Measurements from ENCODE around the gene ACSL1. TPM values are rescaled to one million over a fixed set of nuclear protein-coding genes. Genes with fewer than 3 reads are reported as not detected.

Gene ACSL1
- total and polyA plus RNA-seq, 9 of the 15 experiments (the other 6 are each of a cell fraction or from before 2014, with no cell fraction given): 6.7 to 24.1 (median 15.0) TPM

DNA sequence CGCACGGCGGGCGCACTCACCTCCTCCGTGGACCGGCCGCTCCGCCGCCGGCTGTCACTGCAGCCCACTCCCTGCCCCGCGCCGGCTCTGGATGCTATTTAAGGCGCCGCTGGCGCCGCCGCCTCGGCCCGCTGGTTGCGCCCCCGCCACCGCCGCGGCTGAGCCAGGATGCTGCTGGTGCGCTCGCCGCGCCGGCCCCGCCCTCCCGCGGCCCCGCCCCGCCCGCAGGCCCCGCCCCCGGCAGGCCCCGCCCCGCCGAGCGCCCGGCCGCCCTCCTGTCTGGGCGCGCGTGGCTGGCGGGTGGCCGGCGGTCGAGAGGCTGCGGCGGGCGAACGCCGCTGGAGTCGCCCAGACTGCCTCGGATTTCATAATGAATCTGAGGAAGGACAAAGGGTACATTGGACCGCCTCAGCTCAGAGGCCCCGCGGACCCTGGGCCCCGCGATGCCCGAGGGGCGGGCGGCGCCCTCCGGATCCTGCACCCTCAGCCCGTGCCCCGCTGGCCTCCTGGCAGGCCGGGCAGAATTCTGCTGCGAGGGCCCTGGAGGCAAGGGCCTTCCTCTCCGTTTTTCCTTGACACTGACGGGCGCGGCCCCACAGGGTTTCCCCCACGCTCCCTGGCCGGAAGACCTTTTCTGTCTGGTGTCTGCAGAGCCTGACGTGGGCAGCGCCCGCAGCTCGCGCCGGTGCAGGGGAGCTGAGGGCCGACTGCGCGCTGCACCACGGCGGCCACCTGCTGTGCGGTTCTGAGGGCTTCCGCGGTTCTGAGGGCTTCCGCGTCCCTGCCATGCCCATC, at the start of gene ACSL1 (continued):
- TF ChIP-seq TAF1 (IDR thresholded peaks at IDR 0.05; ENCODE audit: control insufficient read depth, extremely low read depth, insufficient read depth, low read length, severe bottlenecking) (peak; percentile 39), ZNF444 (CRISPR knock-in tag; IDR thresholded peaks at IDR 0.05) (no peak), ZBED1 (IDR thresholded peaks at IDR 0.05) (no peak), ETS2 (tag; IDR thresholded peaks at IDR 0.05; ENCODE audit: borderline replicate concordance, poor library complexity, severe bottlenecking) (no peak), TBP (optimal IDR thresholded peaks at IDR 0.05; ENCODE audit: low read depth, low read length) (peak; percentile 63), ATF1 (CRISPR knock-in tag; IDR thresholded peaks at IDR 0.05) (no peak), ATF1 (tag; IDR thresholded peaks at IDR 0.05) (peak; percentile 35; the same call in 1 of the 2 replicates)
- TF ChIP-seq, protein P1, sequence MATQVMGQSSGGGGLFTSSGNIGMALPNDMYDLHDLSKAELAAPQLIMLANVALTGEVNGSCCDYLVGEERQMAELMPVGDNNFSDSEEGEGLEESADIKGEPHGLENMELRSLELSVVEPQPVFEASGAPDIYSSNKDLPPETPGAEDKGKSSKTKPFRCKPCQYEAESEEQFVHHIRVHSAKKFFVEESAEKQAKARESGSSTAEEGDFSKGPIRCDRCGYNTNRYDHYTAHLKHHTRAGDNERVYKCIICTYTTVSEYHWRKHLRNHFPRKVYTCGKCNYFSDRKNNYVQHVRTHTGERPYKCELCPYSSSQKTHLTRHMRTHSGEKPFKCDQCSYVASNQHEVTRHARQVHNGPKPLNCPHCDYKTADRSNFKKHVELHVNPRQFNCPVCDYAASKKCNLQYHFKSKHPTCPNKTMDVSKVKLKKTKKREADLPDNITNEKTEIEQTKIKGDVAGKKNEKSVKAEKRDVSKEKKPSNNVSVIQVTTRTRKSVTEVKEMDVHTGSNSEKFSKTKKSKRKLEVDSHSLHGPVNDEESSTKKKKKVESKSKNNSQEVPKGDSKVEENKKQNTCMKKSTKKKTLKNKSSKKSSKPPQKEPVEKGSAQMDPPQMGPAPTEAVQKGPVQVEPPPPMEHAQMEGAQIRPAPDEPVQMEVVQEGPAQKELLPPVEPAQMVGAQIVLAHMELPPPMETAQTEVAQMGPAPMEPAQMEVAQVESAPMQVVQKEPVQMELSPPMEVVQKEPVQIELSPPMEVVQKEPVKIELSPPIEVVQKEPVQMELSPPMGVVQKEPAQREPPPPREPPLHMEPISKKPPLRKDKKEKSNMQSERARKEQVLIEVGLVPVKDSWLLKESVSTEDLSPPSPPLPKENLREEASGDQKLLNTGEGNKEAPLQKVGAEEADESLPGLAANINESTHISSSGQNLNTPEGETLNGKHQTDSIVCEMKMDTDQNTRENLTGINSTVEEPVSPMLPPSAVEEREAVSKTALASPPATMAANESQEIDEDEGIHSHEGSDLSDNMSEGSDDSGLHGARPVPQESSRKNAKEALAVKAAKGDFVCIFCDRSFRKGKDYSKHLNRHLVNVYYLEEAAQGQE (IDR thresholded peaks at IDR 0.05; ENCODE audit: borderline replicate concordance): no peak
- TF ChIP-seq, protein P1 (CRISPR knock-in tag; IDR thresholded peaks at IDR 0.05; ENCODE audit: low read depth): no peak
- TF ChIP-seq, protein P2, sequence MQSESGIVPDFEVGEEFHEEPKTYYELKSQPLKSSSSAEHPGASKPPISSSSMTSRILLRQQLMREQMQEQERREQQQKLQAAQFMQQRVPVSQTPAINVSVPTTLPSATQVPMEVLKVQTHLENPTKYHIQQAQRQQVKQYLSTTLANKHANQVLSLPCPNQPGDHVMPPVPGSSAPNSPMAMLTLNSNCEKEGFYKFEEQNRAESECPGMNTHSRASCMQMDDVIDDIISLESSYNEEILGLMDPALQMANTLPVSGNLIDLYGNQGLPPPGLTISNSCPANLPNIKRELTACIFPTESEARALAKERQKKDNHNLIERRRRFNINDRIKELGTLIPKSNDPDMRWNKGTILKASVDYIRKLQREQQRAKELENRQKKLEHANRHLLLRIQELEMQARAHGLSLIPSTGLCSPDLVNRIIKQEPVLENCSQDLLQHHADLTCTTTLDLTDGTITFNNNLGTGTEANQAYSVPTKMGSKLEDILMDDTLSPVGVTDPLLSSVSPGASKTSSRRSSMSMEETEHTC (IDR thresholded peaks at IDR 0.05): no peak
- TF ChIP-seq, protein P3, sequence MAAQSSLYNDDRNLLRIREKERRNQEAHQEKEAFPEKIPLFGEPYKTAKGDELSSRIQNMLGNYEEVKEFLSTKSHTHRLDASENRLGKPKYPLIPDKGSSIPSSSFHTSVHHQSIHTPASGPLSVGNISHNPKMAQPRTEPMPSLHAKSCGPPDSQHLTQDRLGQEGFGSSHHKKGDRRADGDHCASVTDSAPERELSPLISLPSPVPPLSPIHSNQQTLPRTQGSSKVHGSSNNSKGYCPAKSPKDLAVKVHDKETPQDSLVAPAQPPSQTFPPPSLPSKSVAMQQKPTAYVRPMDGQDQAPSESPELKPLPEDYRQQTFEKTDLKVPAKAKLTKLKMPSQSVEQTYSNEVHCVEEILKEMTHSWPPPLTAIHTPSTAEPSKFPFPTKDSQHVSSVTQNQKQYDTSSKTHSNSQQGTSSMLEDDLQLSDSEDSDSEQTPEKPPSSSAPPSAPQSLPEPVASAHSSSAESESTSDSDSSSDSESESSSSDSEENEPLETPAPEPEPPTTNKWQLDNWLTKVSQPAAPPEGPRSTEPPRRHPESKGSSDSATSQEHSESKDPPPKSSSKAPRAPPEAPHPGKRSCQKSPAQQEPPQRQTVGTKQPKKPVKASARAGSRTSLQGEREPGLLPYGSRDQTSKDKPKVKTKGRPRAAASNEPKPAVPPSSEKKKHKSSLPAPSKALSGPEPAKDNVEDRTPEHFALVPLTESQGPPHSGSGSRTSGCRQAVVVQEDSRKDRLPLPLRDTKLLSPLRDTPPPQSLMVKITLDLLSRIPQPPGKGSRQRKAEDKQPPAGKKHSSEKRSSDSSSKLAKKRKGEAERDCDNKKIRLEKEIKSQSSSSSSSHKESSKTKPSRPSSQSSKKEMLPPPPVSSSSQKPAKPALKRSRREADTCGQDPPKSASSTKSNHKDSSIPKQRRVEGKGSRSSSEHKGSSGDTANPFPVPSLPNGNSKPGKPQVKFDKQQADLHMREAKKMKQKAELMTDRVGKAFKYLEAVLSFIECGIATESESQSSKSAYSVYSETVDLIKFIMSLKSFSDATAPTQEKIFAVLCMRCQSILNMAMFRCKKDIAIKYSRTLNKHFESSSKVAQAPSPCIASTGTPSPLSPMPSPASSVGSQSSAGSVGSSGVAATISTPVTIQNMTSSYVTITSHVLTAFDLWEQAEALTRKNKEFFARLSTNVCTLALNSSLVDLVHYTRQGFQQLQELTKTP (IDR thresholded peaks at IDR 0.05; ENCODE audit: low read depth in 1 of 2, partially characterized antibody in 2 of 2): no peak
- TF ChIP-seq, protein P4, sequence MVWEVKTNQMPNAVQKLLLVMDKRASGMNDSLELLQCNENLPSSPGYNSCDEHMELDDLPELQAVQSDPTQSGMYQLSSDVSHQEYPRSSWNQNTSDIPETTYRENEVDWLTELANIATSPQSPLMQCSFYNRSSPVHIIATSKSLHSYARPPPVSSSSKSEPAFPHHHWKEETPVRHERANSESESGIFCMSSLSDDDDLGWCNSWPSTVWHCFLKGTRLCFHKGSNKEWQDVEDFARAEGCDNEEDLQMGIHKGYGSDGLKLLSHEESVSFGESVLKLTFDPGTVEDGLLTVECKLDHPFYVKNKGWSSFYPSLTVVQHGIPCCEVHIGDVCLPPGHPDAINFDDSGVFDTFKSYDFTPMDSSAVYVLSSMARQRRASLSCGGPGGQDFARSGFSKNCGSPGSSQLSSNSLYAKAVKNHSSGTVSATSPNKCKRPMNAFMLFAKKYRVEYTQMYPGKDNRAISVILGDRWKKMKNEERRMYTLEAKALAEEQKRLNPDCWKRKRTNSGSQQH (CRISPR knock-in tag; IDR thresholded peaks at IDR 0.05): no peak

Measured in K562 (cell line).